ENCODE results near the gene EBI3.
A peak's percentile ranks its signal among the peaks of the same experiment; 100 is the strongest.
"Not testable (repeated sequence)": the region's sequence is repeated elsewhere in the genome, so short reads cannot be mapped to it uniquely, and the experiment has no call there.

EBI3 gene

GRCh38 chr19:4264812-4265211, 35.5 kb downstream of the EBI3 start:
- Histone ChIP-seq H3K9me3 (ENCODE audit: low read depth, low read length) (no peaks in the 10 kb centered on the region), H3K36me3 (ENCODE audit: insufficient read depth, low read length) (peaks cover 10% of the 10 kb centered on the region; the same call in 1 of the 2 replicates), H3K9ac (ENCODE audit: insufficient read length) (no peak overlapping the region), H3K27ac (no peak overlapping the region), H3K4me3 (no peak overlapping the region)
- no peak for DNase-seq (ENCODE audit: low read depth, low spot score)
- no peak for TF ChIP-seq EZH2 (IDR thresholded peaks at IDR 0.05)
- TF ChIP-seq FOXP2 (optimal IDR thresholded peaks at IDR 0.05; ENCODE audit: control extremely low read depth, extremely low read length, insufficient read depth), result no peak
- TF ChIP-seq POLR2AphosphoS5 (IDR thresholded peaks at IDR 0.05; ENCODE audit: borderline replicate concordance, low read depth, low read length), result no peak

- H3K27ac ChIP-seq, result no peak overlapping the region
These were observed 37.1 kb downstream of the EBI3 start for GRCh38 chr19:4266253-4267000.

DNA sequence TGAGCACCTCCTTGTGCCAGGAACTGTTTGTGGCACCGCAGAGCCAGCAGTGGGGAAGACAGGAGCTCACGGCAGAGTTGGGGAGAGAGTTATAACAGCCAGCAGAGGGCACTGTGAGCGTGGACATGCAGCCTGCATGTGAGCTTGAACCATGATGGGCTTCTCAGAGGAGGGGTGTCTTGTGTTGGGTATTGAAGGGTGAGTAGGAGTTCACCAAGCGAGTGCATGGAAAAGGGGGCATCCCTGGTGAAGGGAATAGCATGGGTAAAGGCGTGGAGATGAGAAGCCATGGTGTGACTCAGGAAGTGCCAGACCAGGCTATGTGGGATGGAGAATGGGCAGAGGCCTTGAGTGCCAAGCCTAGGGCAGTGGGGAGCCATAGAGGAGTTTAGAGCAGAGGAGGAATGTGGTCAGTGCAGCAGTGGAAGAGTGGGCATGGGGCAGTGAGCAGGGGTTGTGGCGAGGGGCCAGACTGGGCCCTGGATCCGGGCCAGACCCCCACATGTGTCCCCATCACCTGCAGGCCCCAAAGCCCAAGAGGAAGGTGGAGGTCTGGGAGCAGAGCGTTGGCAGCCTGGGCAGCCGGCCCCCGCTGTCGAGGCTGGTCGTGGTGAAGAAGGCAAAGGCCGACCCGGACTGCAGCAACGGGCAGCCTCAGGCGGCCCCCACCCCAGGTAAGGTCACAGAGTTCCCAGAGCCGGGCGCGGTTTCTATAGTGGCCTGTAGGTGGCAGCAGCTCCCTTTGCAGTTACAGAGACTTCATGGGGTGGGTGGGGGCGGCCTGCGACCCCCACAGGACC, 38.0 kb downstream of the EBI3 start:
- Histone ChIP-seq H3K4me3 (no peak overlapping the region), H3K36me3 (ENCODE audit: insufficient read depth, low read length) (peaks cover 10% of the 10 kb centered on the region; the same call in 1 of the 2 replicates), H3K9me3 (ENCODE audit: low read depth, low read length) (no peaks in the 10 kb centered on the region), H3K9ac (ENCODE audit: insufficient read length) (no peak overlapping the region), H3K27ac (no peak overlapping the region)
- no peak for TF ChIP-seq FOXP2 (optimal IDR thresholded peaks at IDR 0.05; ENCODE audit: control extremely low read depth, extremely low read length, insufficient read depth)
- TF ChIP-seq EZH2 (IDR thresholded peaks at IDR 0.05), result no peak
- TF ChIP-seq POLR2AphosphoS5 (IDR thresholded peaks at IDR 0.05; ENCODE audit: borderline replicate concordance, low read depth, low read length), result no peak
- DNase-seq (ENCODE audit: low read depth, low spot score), result peak; percentile 20

More at GRCh38 chr19:4266253-4267000, 37.1 kb downstream of the EBI3 start:
- H3K9me3 ChIP-seq (ENCODE audit: low read depth, low read length), result no peaks in the 10 kb centered on the region
- DNase-seq (ENCODE audit: low read depth, low spot score), result no peak
- peaks cover 10% of the 10 kb centered on the region; the same call in 1 of the 2 replicates for H3K36me3 ChIP-seq (ENCODE audit: insufficient read depth, low read length)
- no peak overlapping the region for H3K4me3 ChIP-seq
- TF ChIP-seq POLR2AphosphoS5 (IDR thresholded peaks at IDR 0.05; ENCODE audit: borderline replicate concordance, low read depth, low read length) (no peak), FOXP2 (optimal IDR thresholded peaks at IDR 0.05; ENCODE audit: control extremely low read depth, extremely low read length, insufficient read depth) (no peak), EZH2 (IDR thresholded peaks at IDR 0.05) (no peak)
- no peak overlapping the region for H3K9ac ChIP-seq (ENCODE audit: insufficient read length)

DNA sequence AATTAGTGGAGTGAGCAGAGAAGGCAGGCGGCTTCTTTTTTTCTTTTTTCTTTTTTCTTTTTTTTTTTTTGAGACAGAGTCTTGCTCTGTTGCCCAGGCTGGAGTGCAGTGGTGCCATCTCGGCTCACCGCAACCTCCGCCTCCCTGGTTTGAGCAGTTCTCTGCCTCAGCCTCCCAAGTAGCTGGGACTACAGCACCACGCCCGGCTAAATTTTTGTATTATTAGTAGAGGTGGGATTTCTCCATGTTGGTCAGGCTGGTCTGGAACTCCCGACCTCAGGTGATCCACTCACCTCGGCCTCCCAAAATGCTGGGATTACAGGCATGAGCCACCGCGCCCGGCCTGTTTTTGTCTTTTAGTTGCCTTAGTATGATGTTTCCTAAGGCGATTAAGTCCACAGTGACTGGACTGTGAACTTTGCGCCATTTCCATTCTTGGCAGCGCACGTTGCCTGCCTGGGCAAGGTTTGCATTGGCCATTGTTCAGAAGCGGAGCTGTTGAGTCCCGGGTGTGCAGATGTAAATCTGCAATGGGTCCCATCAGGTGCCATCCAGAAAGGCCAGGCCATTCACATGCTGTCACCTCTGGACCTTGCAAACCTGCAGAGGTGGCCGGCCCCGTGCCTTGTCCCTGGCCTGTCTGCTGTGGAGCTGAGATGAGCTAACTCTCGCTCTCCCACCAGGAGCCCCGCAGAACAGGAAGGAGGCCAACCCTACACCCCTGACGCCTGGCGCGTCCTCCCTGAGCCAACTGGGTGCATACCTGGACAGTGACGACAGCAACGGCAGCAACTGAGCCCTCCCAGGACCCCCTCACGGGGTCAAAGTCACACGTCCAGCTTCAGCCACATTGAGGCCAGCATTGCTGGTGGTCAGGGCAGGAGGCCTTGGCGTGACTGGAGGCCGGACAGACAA, 38.8 kb downstream of the EBI3 start:
- H3K4me3 ChIP-seq, result no peak overlapping the region
- no peaks in the 10 kb centered on the region for H3K9me3 ChIP-seq (ENCODE audit: low read depth, low read length)
- no peak for DNase-seq (ENCODE audit: low read depth, low spot score)
- TF ChIP-seq FOXP2 (optimal IDR thresholded peaks at IDR 0.05; ENCODE audit: control extremely low read depth, extremely low read length, insufficient read depth) (no peak), POLR2AphosphoS5 (IDR thresholded peaks at IDR 0.05; ENCODE audit: borderline replicate concordance, low read depth, low read length) (no peak), EZH2 (IDR thresholded peaks at IDR 0.05) (no peak)
- no peak overlapping the region for H3K9ac ChIP-seq (ENCODE audit: insufficient read length)
- no peak overlapping the region for H3K27ac ChIP-seq
- peaks cover 10% of the 10 kb centered on the region; the same call in 1 of the 2 replicates for H3K36me3 ChIP-seq (ENCODE audit: insufficient read depth, low read length)

- peaks cover 10% of the 10 kb centered on the region; the same call in 1 of the 2 replicates for H3K36me3 ChIP-seq (ENCODE audit: insufficient read depth, low read length)
- no peak overlapping the region for H3K27ac ChIP-seq
- TF ChIP-seq POLR2AphosphoS5 (IDR thresholded peaks at IDR 0.05; ENCODE audit: borderline replicate concordance, low read depth, low read length), result no peak
- no peak for TF ChIP-seq EZH2 (IDR thresholded peaks at IDR 0.05)
- no peak for TF ChIP-seq FOXP2 (optimal IDR thresholded peaks at IDR 0.05; ENCODE audit: control extremely low read depth, extremely low read length, insufficient read depth)
- no peak for DNase-seq (ENCODE audit: low read depth, low spot score)
- H3K9me3 ChIP-seq (ENCODE audit: low read depth, low read length), result no peaks in the 10 kb centered on the region
- H3K4me3 ChIP-seq, result no peak overlapping the region
- no peak overlapping the region for H3K9ac ChIP-seq (ENCODE audit: insufficient read length)
These were observed 39.6 kb downstream of the EBI3 start for GRCh38 chr19:4268816-4269430.

DNA sequence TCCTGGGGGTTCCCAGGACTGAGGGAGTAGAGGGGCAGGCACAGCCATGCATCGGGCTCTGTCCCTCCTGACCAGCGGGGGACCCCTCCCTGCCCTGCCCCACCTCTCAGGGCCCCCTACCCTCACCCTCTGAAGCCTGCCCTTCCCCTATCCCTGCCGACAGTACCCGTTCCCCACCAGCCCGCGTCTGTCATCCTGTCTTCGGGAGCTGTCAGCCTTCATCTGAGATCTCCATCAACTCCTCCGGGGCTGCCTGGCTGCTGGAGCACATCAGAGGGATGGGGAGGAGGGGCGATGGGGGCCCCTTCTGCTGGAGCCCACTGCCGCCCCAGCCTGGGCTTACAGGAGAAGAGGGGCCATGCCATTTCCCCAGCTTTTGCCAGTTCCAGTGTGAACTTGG, 43.6 kb downstream of the EBI3 start:
- TF ChIP-seq POLR2AphosphoS5 (IDR thresholded peaks at IDR 0.05; ENCODE audit: borderline replicate concordance, low read depth, low read length), result no peak
- no peak for TF ChIP-seq EZH2 (IDR thresholded peaks at IDR 0.05)
- TF ChIP-seq FOXP2 (optimal IDR thresholded peaks at IDR 0.05; ENCODE audit: control extremely low read depth, extremely low read length, insufficient read depth), result no peak
- no peak overlapping the region for H3K9ac ChIP-seq (ENCODE audit: insufficient read length)
- no peak for DNase-seq (ENCODE audit: low read depth, low spot score)

GRCh38 chr19:4274321-4274686, 45.0 kb downstream of the EBI3 start:
- H3K4me3 ChIP-seq; H3K9me3 ChIP-seq (ENCODE audit: low read depth, low read length); H3K27ac ChIP-seq; H3K36me3 ChIP-seq (ENCODE audit: insufficient read depth, low read length); DNase-seq (ENCODE audit: low read depth, low spot score); H3K9ac ChIP-seq (ENCODE audit: insufficient read length): not testable (repeated sequence)

More for the DNA sequence above, 43.6 kb downstream of the EBI3 start:
- Histone ChIP-seq H3K4me3 (no peak overlapping the region), H3K27ac (no peak overlapping the region), H3K9me3 (ENCODE audit: low read depth, low read length) (no peaks in the 10 kb centered on the region), H3K36me3 (ENCODE audit: insufficient read depth, low read length) (peaks cover 6% of the 10 kb centered on the region; the same call in 1 of the 2 replicates)

Measured in SK-N-MC (cell line).